Measurements from ENCODE around the gene PSME4.

PSME4 gene

GRCh38 chr2:53867773-53868172 lies 103.0 kb downstream of the PSME4 start:
- TF ChIP-seq POLR2AphosphoS5 (IDR thresholded peaks at IDR 0.05; ENCODE audit: low read depth): no peak
- no peak for TF ChIP-seq SPI1 (IDR thresholded peaks at IDR 0.05; ENCODE audit: borderline replicate concordance, low read depth)
- TF ChIP-seq GABPA (IDR thresholded peaks at IDR 0.05; ENCODE audit: low read depth): no peak
- TF ChIP-seq, protein P1, sequence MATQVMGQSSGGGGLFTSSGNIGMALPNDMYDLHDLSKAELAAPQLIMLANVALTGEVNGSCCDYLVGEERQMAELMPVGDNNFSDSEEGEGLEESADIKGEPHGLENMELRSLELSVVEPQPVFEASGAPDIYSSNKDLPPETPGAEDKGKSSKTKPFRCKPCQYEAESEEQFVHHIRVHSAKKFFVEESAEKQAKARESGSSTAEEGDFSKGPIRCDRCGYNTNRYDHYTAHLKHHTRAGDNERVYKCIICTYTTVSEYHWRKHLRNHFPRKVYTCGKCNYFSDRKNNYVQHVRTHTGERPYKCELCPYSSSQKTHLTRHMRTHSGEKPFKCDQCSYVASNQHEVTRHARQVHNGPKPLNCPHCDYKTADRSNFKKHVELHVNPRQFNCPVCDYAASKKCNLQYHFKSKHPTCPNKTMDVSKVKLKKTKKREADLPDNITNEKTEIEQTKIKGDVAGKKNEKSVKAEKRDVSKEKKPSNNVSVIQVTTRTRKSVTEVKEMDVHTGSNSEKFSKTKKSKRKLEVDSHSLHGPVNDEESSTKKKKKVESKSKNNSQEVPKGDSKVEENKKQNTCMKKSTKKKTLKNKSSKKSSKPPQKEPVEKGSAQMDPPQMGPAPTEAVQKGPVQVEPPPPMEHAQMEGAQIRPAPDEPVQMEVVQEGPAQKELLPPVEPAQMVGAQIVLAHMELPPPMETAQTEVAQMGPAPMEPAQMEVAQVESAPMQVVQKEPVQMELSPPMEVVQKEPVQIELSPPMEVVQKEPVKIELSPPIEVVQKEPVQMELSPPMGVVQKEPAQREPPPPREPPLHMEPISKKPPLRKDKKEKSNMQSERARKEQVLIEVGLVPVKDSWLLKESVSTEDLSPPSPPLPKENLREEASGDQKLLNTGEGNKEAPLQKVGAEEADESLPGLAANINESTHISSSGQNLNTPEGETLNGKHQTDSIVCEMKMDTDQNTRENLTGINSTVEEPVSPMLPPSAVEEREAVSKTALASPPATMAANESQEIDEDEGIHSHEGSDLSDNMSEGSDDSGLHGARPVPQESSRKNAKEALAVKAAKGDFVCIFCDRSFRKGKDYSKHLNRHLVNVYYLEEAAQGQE (IDR thresholded peaks at IDR 0.05; ENCODE audit: insufficient replicate concordance, low read depth): no peak
- no peak for TF ChIP-seq CTCF (IDR thresholded peaks at IDR 0.05; ENCODE audit: insufficient read depth, low read length)

DNA sequence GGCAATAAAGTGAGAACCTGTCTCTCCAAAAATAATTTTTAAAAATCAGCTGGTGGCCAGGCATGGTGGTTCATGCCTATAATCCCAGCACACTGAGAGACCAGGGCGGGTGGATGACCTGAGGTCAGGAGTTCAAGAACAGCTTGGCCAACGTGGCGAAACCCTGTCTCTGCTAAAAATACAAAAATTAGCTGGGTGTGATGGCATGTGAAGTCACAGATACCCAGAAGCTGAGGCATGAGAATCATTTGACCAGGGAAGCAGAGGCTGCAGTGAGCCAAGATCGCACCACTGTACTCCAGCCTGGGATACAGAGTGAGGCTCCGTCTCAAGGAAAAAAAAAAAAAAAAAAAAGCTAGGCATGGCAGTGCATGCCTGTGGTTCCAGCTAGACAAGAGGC lies 103.6 kb downstream of the PSME4 start:
- Histone ChIP-seq H3K27me3 (ENCODE audit: insufficient read depth, poor library complexity, severe bottlenecking) (no peaks in the 10 kb centered on the region), H3K27ac (replicated peaks) (no peak overlapping the region), H3K4me3 (replicated peaks; ENCODE audit: insufficient read depth, low read length) (no peak overlapping the region)
- no peak for DNase-seq (ENCODE audit: low read depth in 1 of 2, low spot score in 1 of 2)
- TF ChIP-seq, protein P1 (IDR thresholded peaks at IDR 0.05; ENCODE audit: insufficient replicate concordance, low read depth): no peak
- TF ChIP-seq CTCF (IDR thresholded peaks at IDR 0.05; ENCODE audit: insufficient read depth, low read length) (no peak), SPI1 (IDR thresholded peaks at IDR 0.05; ENCODE audit: borderline replicate concordance, low read depth) (no peak), POLR2AphosphoS5 (IDR thresholded peaks at IDR 0.05; ENCODE audit: low read depth) (no peak), GABPA (IDR thresholded peaks at IDR 0.05; ENCODE audit: low read depth) (no peak)

More at GRCh38 chr2:53867773-53868172, 103.0 kb downstream of the PSME4 start:
- no peaks in the 10 kb centered on the region for H3K27me3 ChIP-seq (ENCODE audit: insufficient read depth, poor library complexity, severe bottlenecking)
- H3K27ac ChIP-seq (replicated peaks): no peak overlapping the region
- H3K4me3 ChIP-seq (replicated peaks; ENCODE audit: insufficient read depth, low read length): no peak overlapping the region
- DNase-seq (ENCODE audit: low read depth in 1 of 2, low spot score in 1 of 2): no peak

GRCh38 chr2:53865962-53866361 lies 104.8 kb downstream of the PSME4 start:
- no peaks in the 10 kb centered on the region for H3K27me3 ChIP-seq (ENCODE audit: insufficient read depth, poor library complexity, severe bottlenecking)
- no peak for DNase-seq (ENCODE audit: low read depth in 1 of 2, low spot score in 1 of 2)
- no peak for TF ChIP-seq GABPA (IDR thresholded peaks at IDR 0.05; ENCODE audit: low read depth)
- TF ChIP-seq POLR2AphosphoS5 (IDR thresholded peaks at IDR 0.05; ENCODE audit: low read depth): no peak
- TF ChIP-seq, protein P1 (IDR thresholded peaks at IDR 0.05; ENCODE audit: insufficient replicate concordance, low read depth): no peak
- TF ChIP-seq CTCF (IDR thresholded peaks at IDR 0.05; ENCODE audit: insufficient read depth, low read length): no peak
- TF ChIP-seq SPI1 (IDR thresholded peaks at IDR 0.05; ENCODE audit: borderline replicate concordance, low read depth): no peak
- no peak overlapping the region for H3K27ac ChIP-seq (replicated peaks)
- no peak overlapping the region for H3K4me3 ChIP-seq (replicated peaks; ENCODE audit: insufficient read depth, low read length)
